SU-DHL-6 (cell line): ENCODE results near the gene ARSB.

Source experiments
- CTCF ChIP-seq: fragments of 200-600 bp; sonication (generic); IDR thresholded peaks from one replicate; pipeline ENCODE4 v1.5.1; 2017; ENCODE audit warnings: antibody characterized with exemption, mild to moderate bottlenecking, low read length, moderate library complexity; ENCODE audit not compliant: insufficient read depth, poor library complexity, severe bottlenecking
- EZH2phosphoT487 ChIP-seq: fragments of 200-600 bp; sonication (generic), shearing (Covaris generic); conservative IDR thresholded peaks from 2 replicates; pipeline ENCODE4 v1.6.1; 2018; ENCODE audit warnings: mild to moderate bottlenecking, antibody characterized with exemption, low read length, moderate library complexity, mixed read lengths

GRCh38 chr5:78985116-78985724 is at the start of gene ARSB:
- TF ChIP-seq CTCF (no peak), EZH2phosphoT487 (no peak)
